KOPT-K1 (cell line): ENCODE results near the gene PCSK6.
"Not testable (repeated sequence)": the region's sequence is repeated elsewhere in the genome, so short reads cannot be mapped to it uniquely, and the experiment has no call there.

Experiments used
- H3K27ac ChIP-seq: fragments of 200-600 bp; sonication (generic); 2 replicates; pipeline ENCODE4 v1.5.1; 2016; ENCODE audit warnings: antibody characterized with exemption, mild to moderate bottlenecking, low read depth, low read length; ENCODE audit not compliant: poor library complexity, severe bottlenecking
- H3K36me3 ChIP-seq: fragments of 200-600 bp; sonication (generic); 2 replicates; pipeline ENCODE4 v1.5.1; 2017; ENCODE audit warnings: antibody characterized with exemption, mild to moderate bottlenecking, low read length, moderate library complexity; ENCODE audit not compliant: insufficient read depth
- H3K9me3 ChIP-seq: fragments of 200-600 bp; sonication (generic); 2 replicates; pipeline ENCODE4 v1.5.1; 2017; ENCODE audit warnings: antibody characterized with exemption, low read length, mild to moderate bottlenecking; ENCODE audit not compliant: insufficient read depth, poor library complexity, severe bottlenecking

PCSK6 gene

DNA sequence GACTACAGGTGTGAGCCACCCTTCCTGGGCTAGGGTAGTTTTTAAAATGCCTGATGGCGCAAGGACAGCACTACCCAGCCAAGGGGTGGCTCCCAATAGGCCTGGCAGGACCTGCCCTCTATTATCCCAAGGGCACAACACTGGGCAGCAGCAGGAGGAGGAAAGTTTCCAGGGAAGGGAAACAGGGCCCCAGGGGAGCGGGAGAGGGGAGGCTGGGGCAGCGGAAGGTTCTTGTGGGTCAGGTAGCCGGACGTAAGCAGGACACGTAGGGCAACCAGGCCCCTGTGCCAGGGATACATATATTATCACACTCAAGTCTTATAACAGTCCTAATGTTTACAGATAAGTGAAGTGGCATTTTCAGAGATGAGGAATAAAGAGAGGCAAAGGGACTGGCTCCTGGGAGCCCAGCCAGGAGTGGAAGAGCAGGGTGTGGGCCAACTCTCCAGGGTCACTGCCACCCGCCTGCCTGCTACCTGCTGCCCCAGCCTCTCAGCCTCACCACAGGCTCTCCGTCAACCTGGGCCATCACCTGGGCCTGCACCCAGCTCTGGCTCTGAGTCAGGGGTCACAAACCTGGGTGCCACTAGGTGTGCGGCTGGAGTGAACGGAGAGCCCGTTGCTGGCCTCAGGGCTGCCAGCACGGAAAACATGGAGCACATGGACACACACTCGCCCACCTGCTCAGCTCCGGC lies 121.3 kb downstream of the PCSK6 start:
- Histone ChIP-seq H3K9me3 (no peaks in the 10 kb centered on the region), H3K27ac (no peak overlapping the region), H3K36me3 (no peaks in the 10 kb centered on the region)

DNA sequence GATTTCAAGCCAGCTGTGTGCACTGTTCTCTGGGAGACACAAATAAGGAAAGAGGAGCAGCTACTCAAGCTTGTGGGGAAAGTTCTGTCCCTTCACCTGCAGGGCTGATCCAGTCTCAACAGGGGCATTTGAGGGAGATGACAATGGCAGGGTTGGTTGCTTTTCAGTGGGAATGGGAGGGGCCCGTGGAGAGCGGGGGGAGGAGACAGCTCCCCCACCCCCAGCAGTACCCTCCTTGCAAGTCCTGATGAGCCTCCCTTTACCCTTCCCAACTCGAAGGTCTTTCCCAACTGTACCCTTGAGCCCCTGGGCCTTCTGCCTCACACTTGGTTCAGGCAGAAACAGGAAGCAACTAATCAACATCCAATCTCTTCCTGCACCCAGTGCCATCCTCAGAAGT lies 122.7 kb downstream of the PCSK6 start:
- Histone ChIP-seq H3K9me3 (no peaks in the 10 kb centered on the region), H3K36me3 (no peaks in the 10 kb centered on the region), H3K27ac (no peak overlapping the region)

DNA sequence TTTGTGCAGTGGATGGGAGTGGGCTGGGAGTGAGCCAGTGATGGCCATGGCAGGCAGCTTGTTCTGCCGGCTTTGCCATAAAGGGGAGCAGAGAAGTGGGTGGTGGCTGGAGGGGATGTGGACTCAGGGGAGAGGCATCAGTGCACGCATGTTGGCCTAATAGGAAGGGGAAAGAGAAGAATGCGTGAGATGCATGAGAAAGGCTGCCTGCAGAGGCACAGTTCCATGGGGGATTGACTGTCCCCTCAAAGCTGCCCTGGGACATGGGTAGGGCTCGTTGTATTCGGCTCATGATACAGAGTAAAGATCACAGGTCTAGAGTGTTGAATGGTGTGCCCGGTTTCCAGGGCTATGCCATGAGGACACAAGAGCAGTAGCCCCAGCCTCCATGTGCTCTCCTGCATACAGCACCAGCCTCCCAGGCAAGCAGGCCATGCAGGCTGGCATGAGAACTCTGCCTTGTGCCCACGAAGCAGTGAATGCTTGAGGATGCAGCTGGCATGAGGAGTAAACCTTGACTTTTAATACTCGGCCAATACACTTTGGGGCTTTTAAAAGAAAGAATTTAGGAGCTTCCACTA lies 126.4 kb downstream of the PCSK6 start:
- no peaks in the 10 kb centered on the region for H3K9me3 ChIP-seq
- H3K36me3 ChIP-seq, result no peaks in the 10 kb centered on the region
- H3K27ac ChIP-seq, result no peak overlapping the region

DNA sequence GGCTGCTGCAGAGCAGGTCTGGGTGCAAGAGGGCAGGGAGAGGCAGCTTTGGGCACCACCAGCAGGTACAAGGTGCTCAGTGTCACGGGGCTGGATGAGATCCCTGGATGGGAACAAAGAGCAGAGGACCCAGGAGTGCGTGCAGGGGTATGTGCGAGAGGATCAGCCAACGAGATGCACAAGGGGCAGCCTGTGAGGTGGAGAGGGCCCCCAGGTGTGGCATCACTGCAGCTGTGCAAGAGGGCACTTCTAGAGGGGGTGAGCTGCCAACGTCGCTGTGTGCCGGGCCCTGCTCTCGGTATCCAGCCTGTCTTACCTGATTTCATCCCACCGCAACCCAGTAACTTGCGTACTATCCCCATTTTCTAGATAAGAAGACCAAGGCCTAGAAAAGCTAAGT lies 127.1 kb downstream of the PCSK6 start:
- Histone ChIP-seq H3K36me3 (no peaks in the 10 kb centered on the region), H3K9me3 (no peaks in the 10 kb centered on the region), H3K27ac (no peak overlapping the region)

DNA sequence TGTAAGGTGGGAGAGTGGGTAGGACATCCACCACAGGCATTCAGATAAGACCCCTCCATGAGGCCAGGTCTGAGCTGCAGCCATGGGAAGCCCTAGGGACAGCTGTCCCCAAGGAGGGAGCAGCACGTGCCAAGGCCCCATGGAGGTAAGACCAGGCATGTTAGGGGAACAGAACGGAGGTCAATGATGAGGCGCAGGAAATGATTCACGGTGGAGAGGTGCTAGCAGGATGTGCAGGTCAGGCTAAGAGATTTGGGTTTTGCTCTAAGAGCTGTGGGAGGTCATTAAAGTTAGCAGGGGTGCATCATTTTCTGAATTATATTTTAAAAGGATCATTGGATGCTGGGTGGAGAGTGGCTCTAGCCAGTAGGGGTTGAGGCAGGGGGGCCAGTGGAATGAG lies 128.1 kb downstream of the PCSK6 start:
- no peak overlapping the region for H3K27ac ChIP-seq
- no peaks in the 10 kb centered on the region for H3K9me3 ChIP-seq
- no peaks in the 10 kb centered on the region for H3K36me3 ChIP-seq

DNA sequence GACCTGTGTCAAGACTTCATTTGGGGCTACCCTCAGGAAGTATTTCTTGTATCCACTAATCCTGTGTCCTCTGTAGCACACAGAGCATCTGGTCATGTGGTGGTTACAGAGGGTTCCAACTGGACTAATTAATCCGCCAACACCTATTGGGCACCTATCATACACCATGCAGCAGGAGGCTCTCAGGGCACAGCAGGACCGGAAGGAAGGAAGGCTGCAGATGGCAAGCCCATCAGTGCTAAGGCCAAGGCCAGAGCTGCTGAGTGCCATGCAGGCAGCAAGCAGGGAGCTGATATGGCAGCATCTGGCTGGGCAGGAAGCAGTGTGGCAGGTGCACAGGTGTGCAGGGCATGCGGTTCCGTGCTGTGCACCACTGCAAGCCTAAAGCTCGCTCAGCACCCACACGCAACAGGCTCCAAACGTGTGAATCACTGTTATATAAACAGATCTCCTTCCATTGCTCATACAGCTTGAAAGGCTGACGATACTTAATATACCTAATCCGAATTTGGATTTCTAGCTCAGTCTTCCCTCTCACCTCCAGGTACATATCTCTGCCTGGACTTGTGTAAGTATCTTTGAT lies 130.1 kb downstream of the PCSK6 start:
- no peak overlapping the region for H3K27ac ChIP-seq
- H3K9me3 ChIP-seq, result no peaks in the 10 kb centered on the region
- no peaks in the 10 kb centered on the region for H3K36me3 ChIP-seq

DNA sequence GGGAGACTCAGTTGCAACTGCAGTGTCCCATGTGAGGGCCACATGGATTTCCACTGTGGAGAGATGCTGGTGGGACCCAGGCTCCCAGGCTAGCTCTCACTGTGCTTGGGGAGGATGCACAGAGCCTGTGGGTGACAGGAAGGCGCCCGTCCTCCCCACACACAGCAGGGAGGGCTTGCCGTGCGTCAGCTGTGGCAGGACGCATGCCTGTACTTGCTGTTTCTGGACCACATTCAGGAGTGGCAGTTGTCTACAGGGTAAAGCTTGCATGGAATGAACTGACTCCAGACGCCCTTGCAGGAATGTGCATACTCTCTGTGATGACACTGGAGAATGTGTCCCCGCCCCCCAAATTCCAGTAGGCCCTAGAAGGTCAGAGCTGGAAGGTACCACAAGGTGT lies 130.6 kb downstream of the PCSK6 start:
- no peaks in the 10 kb centered on the region for H3K9me3 ChIP-seq
- no peaks in the 10 kb centered on the region for H3K36me3 ChIP-seq
- H3K27ac ChIP-seq, result no peak overlapping the region

DNA sequence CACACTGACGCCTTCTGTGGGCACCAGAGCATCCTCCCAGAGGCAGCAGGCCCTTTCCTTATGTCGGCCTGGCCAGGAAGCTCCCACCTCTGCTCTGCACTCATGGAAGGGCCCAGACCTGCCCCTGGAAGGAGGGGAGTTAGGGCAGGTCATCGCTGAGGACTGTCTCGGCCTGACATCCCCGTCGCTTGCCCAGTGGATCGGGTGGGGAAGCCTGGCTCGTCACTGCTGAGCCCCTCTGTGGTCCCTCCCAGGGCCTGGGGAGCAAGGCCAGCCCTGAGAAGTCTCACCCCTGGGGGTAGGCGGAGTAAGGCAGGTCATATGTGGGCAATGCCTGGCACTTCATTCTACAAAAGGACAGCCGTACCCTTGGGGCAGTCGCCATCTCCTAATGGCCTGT lies 131.6 kb downstream of the PCSK6 start:
- Histone ChIP-seq H3K36me3 (no peaks in the 10 kb centered on the region), H3K27ac (no peak overlapping the region), H3K9me3 (no peaks in the 10 kb centered on the region)

DNA sequence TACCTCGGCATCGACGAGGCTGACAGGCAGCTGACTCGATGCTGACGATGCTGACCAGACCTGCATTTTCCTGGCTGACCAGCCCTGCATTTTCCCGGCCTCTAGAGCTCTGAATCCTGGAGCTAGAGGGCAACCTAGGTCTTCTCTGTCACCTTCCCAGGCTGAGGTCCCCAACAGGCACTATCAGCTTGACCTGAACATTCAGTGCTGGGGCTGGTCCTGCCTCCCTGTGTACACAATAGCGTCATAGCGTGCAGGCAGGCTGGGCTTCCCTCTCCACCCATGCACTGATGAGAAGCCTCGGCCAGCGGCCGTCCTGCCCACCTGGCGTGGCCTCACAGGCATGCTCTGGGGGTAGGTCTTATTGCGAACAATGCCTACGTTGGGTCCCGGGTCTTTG lies 132.2 kb downstream of the PCSK6 start:
- H3K36me3 ChIP-seq, result no peaks in the 10 kb centered on the region
- H3K27ac ChIP-seq, result no peak overlapping the region
- H3K9me3 ChIP-seq, result no peaks in the 10 kb centered on the region

DNA sequence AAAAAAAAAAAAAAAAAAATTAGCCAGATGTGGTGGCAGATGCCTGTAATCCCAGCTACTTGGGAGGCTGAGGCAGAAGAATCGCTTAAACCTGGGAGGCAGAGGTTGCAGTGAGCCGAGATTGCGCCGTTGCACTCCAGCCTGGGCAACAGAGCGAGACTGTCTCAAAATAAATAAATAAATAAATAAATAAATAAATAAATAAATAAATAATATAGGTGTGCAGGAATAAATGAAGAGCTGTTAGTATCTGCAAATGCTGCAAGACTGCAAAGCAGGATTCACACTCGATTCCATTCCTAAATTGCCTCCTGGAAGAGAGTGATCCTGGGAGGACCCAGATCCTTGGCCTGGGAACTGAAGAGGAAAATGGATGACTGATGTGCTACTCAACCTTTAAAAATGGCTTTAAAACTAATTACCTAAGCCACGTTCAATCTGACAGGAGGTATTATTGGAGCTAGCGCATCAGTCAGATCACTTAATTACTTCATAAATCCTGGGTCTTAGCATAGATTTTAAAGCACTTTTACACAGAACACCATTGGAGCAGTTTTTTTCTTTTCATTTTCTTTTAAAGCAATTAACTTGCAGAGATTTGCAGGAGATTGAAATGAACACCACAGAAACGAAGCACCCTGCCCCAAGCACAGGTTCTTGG lies 132.9 kb downstream of the PCSK6 start:
- not testable (repeated sequence) for H3K27ac ChIP-seq, H3K36me3 ChIP-seq, H3K9me3 ChIP-seq

DNA sequence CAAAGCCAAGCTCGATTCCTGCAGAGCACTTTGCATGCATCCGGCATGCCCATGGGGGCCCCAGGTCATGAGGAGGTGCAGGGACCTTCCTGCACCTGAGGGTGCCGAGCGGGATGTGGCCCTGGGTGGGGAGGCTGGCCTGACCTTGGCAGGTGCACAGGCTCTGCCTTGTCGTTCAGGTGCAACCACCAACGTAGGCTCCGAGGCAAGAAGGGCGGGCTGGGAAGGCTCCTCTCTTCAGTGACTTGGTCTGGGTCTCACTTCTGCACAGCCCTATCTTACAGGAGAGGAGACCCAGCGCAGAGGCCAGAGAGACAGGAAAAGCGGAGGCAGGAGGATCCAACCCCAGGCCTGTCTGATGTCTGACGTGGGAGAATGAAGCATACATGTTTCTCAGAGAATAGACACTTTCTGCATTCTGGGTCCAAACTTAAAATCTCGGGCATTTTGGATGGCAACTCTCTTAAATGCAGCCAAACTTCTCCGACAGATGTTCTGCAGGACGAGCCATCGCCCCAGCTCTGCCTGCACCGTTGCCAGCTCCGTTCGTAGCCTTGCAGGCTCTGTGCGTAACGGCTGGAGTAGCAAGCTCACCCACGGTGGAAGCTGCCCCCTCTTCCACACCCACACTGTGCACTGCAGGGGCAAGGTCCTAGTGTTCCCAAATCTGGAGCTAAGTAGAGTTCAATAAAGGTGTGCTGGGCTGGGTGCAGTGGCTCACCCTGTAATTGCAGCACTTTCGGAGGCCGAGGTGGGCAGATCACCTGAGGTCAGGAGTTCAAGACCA lies 133.6 kb downstream of the PCSK6 start:
- Histone ChIP-seq H3K27ac (no peak overlapping the region), H3K36me3 (no peaks in the 10 kb centered on the region), H3K9me3 (no peaks in the 10 kb centered on the region)

DNA sequence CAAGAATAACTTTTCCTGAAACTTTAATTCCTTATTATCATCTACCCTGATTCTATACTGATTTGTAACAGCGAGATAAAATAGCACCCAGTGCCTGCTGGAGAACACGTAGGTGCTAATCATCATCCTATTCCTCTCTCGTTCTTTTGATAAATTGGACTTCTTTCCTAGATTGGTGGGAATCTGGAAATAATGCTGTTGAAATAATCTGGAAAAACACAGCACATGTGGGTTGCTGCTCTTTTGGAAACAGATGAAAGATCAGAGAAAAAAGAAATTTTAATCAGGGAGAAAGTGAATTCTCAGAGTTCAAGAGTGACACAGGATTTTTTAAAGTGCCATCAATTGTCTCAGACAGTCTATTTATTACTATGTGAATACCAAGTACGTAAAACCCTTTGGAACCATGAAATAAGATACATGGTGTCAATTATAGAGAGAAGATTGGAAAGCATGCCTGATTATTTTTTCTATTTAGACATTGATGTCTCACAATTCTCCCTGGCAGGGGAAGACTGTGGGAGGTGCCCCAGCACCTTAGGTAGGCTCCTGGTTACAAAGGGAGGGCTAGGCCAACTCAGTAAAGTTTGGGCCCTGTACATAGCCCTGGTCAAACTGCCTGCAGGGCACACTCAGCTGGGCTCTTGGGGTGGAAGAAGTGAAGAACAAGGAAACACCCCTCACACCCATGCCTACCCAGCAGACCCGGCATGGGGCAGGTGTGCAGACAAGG lies 134.4 kb downstream of the PCSK6 start:
- Histone ChIP-seq H3K9me3 (no peaks in the 10 kb centered on the region), H3K27ac (no peak overlapping the region), H3K36me3 (no peaks in the 10 kb centered on the region)

DNA sequence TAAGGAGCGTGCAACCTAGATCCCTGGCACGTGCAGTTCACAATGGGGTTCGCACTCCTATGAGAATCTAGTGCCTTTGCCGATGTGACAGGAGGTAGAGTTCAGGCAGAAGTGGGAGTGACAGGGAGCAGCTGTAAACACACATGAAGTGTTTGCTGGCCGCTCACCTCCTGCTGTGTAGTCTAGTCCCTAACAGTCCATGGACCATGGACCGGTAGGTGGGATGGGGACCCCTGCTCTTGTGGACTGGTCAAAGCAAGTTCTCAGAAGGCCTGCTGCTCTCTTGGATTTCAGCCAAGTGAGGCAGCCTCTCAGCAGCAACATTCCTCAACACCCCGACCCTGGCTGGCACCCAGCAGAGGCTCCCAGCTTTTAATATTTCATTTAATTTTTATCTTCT lies 136.3 kb downstream of the PCSK6 start:
- H3K9me3 ChIP-seq, result no peaks in the 10 kb centered on the region
- no peaks in the 10 kb centered on the region for H3K36me3 ChIP-seq
- no peak overlapping the region for H3K27ac ChIP-seq

DNA sequence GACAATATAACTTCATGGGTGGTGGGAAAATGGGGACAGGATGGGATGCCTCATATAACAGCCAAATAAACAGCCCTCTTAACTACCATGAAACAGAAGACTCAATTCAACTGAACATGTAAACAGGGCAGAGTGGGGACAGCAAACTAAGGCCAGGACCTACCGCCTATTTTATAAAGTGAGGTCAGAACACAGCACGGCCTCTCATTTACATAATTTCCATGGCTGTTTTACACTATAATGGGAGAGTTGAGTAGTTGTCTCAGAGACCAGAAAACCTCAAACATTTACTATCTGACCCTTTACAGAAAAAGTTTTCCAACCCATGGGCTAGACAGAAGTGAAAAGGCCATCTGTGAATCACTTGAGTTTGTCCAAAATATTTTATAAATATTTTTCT lies 137.8 kb downstream of the PCSK6 start:
- no peak overlapping the region for H3K27ac ChIP-seq
- H3K9me3 ChIP-seq, result no peaks in the 10 kb centered on the region
- no peaks in the 10 kb centered on the region for H3K36me3 ChIP-seq
